Adrenal gland (tissue), 5 donors: ENCODE results near the gene PTTG2.

Experiments used
- POLR2A ChIP-seq, 2 donors: fragments of 450-650 bp; IDR thresholded peaks; one replicate each; pipeline ENCODE4 v1.6.1; 2017; ENCODE audit warnings: antibody characterized with exemption in 2 of 2, mild to moderate bottlenecking in 2 of 2, moderate library complexity in 1 of 2
- TF ChIP-seq, protein P1 (sequence below), 6 experiments: fragments of 450-650 bp in 4 of 6; fragments of 200-600 bp in 2 of 6; sonication (generic) in 1 of 6; IDR thresholded peaks; 1 replicate in 5 of 6; 2 replicates in 1 of 6; pipeline versions ENCODE4 v1.5.1 to v1.8.0; 2016 to 2021; ENCODE audit warnings: antibody characterized with exemption in 6 of 6, mild to moderate bottlenecking in 2 of 6, moderate library complexity in 1 of 6
- donor health status: DM: no; HTN: no; CAD: no.

DNA sequence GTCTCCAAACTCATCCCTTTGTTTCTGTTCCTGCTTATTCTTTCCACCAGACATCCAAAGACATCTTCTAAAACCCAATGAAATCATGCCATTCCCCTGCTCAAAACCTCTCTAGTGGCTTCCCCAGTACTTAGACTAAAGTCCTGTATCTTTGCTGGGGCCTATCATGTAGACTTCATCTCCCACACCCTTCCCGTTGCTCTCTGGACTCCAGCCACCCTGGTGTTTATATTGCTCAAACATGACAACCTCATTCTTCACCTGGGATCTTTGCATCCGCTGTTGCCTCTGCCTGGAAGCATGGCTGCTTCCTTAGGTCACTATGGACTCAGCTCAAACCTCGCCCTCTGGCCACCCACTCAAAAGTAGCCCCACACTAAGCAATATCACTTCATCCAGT is 45.7 kb upstream of the PTTG2 start:
- TF ChIP-seq, protein P1, sequence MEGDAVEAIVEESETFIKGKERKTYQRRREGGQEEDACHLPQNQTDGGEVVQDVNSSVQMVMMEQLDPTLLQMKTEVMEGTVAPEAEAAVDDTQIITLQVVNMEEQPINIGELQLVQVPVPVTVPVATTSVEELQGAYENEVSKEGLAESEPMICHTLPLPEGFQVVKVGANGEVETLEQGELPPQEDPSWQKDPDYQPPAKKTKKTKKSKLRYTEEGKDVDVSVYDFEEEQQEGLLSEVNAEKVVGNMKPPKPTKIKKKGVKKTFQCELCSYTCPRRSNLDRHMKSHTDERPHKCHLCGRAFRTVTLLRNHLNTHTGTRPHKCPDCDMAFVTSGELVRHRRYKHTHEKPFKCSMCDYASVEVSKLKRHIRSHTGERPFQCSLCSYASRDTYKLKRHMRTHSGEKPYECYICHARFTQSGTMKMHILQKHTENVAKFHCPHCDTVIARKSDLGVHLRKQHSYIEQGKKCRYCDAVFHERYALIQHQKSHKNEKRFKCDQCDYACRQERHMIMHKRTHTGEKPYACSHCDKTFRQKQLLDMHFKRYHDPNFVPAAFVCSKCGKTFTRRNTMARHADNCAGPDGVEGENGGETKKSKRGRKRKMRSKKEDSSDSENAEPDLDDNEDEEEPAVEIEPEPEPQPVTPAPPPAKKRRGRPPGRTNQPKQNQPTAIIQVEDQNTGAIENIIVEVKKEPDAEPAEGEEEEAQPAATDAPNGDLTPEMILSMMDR (IDR thresholded peaks at IDR 0.05): no peak
- no peak for TF ChIP-seq POLR2A (IDR thresholded peaks at IDR 0.05)
